ENCODE results near the gene BTRC.

DNA sequence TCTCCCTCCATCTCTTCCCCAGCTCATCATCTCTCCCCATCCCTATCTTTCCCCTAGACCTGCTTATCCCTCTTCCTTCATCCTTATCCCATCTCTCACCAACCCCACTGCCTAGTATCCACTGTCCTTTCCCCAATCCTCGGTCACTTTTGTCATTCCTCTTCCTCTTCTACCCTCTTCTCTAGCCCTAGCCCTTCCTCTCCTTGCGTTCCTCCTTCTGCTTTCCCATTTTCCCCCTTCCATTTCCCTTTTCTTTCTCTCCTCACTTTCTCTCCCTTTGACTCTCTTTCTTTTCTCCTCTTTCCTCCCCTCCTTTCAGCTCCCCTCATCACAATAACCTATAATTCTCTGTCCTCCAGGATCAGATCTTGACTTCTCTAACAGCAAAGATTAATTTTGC is 150.5 kb downstream of the BTRC start:
- TF ChIP-seq, protein P1, sequence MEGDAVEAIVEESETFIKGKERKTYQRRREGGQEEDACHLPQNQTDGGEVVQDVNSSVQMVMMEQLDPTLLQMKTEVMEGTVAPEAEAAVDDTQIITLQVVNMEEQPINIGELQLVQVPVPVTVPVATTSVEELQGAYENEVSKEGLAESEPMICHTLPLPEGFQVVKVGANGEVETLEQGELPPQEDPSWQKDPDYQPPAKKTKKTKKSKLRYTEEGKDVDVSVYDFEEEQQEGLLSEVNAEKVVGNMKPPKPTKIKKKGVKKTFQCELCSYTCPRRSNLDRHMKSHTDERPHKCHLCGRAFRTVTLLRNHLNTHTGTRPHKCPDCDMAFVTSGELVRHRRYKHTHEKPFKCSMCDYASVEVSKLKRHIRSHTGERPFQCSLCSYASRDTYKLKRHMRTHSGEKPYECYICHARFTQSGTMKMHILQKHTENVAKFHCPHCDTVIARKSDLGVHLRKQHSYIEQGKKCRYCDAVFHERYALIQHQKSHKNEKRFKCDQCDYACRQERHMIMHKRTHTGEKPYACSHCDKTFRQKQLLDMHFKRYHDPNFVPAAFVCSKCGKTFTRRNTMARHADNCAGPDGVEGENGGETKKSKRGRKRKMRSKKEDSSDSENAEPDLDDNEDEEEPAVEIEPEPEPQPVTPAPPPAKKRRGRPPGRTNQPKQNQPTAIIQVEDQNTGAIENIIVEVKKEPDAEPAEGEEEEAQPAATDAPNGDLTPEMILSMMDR (IDR thresholded peaks at IDR 0.05), result no peak
- TF ChIP-seq POLR2A (IDR thresholded peaks at IDR 0.05), result no peak
